Measurements from ENCODE around the gene AKNA.
"Not testable (repeated sequence)": the region's sequence is repeated elsewhere in the genome, so short reads cannot be mapped to it uniquely, and the experiment has no call there.

AKNA gene

GRCh38 chr9:114334490-114334889 lies 53.3 kb downstream of the AKNA start:
- DNase-seq: no peak

- DNase-seq: not testable (repeated sequence)
Measured at GRCh38 chr9:114333718-114334117, 54.1 kb downstream of the AKNA start.

- not testable (repeated sequence) for DNase-seq
Measured at GRCh38 chr9:114332474-114333040, 55.2 kb downstream of the AKNA start.

GRCh38 chr9:114331229-114332195 lies 56.3 kb downstream of the AKNA start:
- not testable (repeated sequence) for DNase-seq

- peak in 1 of 6 experiments; percentile 37 for DNase-seq
Measured at GRCh38 chr9:114330636-114331035, 57.1 kb downstream of the AKNA start.

- not testable (repeated sequence) for DNase-seq
Measured at GRCh38 chr9:114329625-114330022, 58.2 kb downstream of the AKNA start, which contains the start of gene ORM2. Gene ORM2, plus strand, starts transcription at chr9:114329869. Its CDS starts 36 bp downstream, at chr9:114329905.

GRCh38 chr9:114328937-114329624 lies 58.7 kb downstream of the AKNA start:
- not testable (repeated sequence) for DNase-seq

GRCh38 chr9:114328357-114328820 lies 59.4 kb downstream of the AKNA start:
- not testable (repeated sequence) for DNase-seq

- DNase-seq: no peak
Measured at GRCh38 chr9:114327749-114328148, 60.0 kb downstream of the AKNA start.

GRCh38 chr9:114325684-114326254 lies 62.0 kb downstream of the AKNA start:
- not testable (repeated sequence) for DNase-seq

- DNase-seq: not testable (repeated sequence)
Measured at GRCh38 chr9:114324965-114325364, 62.8 kb downstream of the AKNA start.

- DNase-seq: no peak
Measured at GRCh38 chr9:114324492-114324891, 63.3 kb downstream of the AKNA start.

- not testable (repeated sequence) for DNase-seq
Measured at GRCh38 chr9:114323849-114324248, 63.9 kb downstream of the AKNA start.

GRCh38 chr9:114322831-114323531 lies 64.8 kb downstream of the AKNA start, which contains the start of gene ORM1:
Gene ORM1, plus strand, starts transcription at chr9:114323098. Its CDS starts 36 bp downstream, at chr9:114323134.
- not testable (repeated sequence) for DNase-seq

GRCh38 chr9:114322160-114322818 lies 65.5 kb downstream of the AKNA start:
- DNase-seq: not testable (repeated sequence)

GRCh38 chr9:114321759-114322158 lies 66.0 kb downstream of the AKNA start:
- no peak for DNase-seq

GRCh38 chr9:114320710-114321109 lies 67.1 kb downstream of the AKNA start:
- DNase-seq: not testable (repeated sequence)

- DNase-seq: no peak
Measured at GRCh38 chr9:114319147-114319546, 68.6 kb downstream of the AKNA start.

GRCh38 chr9:114318416-114318815 lies 69.4 kb downstream of the AKNA start:
- DNase-seq: no peak

- DNase-seq: no peak
Measured at GRCh38 chr9:114317665-114318357, 70.0 kb downstream of the AKNA start.

Measured in stimulated activated naive CD4-positive, alpha-beta T cell (primary cell).